ENCODE measurements around the gene CRHR1.
A peak's percentile ranks its signal among the peaks of the same experiment; 100 is the strongest.

The CRHR1 gene

DNA sequence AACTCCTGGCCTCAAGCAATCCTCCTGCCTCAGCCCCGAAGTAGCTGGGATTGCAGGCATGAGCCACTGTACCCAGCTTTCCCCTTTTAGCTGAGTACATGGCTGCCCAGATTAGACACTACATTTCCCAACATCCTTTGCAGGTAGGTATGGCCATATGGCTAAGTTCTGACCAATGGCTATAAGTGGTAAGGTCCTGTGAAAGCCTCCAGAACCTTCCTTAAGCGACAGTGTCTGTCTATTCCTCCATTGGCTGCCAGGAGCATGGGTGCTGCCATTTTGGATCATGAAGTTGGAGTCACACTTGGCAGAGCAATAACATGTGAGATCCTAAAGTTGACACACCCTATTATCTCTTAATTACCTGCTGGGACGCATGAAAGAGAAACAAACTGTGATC lies 24.4 kb upstream of the CRHR1 start:
- no peak for DNase-seq

DNA sequence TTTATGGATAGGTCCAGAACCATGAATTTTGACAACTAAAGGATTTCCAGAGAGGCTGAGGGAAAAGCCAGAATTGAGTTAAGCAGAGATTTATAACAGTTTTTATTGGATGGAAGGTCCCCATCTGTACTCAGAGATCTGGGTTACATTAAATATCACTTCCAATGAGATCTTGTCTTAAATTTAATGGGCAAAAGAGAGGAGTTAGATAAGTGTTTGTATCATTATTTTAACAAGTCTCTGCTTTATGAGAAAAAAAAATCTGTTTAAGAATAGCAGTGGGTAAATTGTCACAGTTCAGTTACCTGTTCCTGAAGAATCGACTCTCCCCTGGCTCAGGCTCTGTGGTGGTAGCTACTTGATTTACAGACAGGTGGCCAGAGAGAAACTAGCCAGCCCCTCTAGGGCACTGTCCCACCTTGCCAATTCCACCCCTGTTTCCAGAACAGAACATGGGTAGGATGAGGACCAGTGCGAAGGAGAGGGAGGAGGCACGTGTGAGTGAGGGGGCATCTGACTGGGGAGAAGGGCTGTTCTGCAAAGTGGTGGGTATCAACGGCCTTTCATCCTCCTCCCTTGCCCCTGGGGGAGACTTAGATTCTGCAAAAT lies 22.1 kb upstream of the CRHR1 start:
- DNase-seq = no peak

DNA sequence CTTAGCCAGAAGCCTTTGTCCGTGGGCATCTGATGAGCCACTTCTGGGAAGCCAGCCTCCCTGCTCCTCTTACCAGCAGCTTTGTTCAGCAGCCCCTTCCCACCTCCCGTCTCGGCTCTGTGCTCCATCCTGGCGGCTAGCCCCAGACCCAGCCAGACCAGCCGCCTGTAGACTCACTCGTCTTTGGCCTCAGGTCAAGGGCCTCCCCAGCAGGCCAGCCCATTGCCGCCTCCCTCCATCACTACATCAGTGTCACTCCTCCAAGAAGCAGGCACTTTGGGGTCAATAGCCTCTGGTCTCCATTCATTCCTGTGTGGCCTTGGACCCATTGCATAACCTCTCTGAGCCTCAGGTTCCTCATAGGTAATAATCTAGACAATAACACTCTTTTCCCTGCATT lies 20.9 kb upstream of the CRHR1 start:
- DNase-seq = no peak

DNA sequence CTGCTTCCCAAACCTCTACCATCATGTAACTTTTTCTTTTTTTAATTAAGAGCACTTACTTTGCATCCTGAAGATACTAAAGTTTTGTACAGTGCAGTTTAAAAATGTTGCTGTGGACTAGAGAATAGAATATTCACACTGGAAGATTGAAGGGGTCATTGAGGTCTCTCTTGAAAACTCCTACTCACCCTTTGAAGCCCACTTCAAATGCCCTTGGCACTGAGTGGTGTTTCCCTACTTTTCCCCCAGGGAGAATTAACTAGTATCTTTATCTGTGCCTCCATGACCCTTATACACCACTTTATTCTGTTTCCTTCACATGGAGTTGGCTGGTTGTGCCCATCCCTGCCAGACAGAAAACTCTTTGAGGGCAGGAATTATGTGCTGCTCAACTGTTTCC lies 19.6 kb upstream of the CRHR1 start:
- no peak for DNase-seq

DNA sequence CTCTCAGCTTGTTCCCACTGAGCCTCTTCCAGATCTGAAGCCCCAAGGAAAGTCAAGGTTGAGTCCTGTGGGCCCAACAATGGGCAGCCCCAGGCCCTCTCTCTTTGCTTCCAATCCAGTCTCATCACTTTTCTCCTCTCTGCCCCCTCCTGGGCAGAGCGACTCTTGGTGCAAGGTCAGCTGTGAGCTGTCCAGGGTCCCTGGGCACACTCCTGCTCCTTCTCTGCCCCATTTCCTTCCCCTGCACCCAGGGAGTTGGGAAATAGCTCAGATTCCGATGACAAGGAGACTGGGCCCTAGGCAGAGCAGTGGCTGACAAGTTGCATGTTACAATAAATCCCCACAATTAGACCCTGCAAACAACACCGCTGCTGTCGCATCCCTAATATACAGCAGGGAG lies 16.1 kb upstream of the CRHR1 start:
- DNase-seq = no peak

DNA sequence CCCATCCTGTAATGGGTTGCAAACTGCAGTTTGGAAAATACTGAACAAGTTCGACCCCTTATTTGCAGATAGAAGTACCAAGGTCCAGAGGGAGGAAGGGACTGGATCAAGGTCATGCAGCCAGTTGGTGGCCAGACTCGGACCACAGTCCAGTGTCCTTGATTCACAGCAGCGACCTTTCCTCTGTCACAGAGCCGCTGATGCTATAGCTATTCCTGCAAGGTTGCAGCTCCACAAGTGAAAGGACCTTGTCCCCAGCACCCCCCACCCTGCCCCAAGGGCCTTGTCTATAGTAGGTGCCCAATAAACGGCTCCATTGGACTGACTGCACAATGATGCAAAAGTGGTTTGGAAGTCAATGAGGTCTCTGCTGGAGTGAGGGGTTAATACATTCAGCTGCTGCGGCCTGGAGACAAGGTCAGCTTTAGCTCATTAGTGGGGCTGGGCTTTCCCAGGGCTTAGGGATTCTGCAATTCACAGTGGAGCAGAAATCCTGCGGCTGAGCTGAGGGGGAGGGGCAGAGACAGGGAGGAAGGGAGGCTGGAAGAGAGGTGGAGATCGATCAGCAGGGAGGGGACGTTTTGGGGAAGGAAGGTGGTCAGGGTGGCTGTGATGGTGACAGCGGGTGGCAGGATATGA lies 13.4 kb upstream of the CRHR1 start:
- DNase-seq = no peak

DNA sequence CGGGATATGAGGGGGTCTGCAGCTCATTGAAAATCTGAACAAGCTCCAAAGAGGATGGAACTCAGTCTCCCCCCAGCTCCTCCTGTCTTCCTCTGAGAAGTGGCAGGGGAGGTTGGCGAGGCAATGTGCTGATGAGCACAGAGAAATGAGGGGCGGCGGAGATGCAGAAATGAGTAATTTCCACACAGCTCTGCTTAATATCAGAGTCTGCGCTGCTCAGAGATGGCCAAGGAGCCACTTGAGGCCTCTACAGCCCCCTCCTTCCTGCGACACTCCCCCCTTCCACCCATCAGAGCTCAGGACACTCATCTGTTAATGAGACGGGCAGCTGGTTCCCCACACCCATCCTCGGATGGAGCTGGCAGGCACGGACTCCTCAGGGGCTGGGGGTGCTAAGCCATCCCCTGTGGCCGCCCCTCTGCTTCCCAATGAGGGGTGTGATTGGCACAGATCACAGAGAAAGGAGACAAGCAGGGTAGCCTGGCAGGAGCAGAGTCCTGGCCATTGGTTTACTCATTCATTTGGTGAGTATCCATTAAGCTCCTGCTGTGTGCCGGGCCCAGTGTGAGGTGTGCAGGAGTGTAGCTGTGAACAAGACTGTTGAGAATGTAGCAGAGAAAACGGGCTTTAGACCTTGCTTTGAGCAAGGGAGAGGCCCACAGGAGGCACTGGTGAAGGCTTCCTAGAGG lies 12.7 kb upstream of the CRHR1 start:
- no peak for DNase-seq

DNA sequence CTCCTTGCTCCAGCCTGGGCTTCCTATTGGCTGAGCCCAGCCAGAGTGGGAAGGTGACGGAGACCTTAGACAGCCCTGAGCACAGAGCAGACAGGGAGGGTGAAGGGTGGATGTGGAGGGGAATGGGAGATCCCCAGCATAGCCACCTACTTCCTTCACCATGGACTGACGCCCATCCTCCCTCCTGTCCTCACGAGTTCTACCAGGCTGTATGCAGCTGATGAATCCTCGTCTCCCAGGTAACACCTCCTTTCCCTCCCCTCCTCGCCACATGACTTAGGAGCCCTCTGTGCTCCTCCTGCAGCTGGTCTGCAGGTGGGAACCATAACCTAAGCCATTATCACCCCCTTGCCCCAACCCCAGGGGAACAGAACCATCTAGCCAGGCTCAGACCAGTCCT lies 9.0 kb upstream of the CRHR1 start:
- DNase-seq = no peak

DNA sequence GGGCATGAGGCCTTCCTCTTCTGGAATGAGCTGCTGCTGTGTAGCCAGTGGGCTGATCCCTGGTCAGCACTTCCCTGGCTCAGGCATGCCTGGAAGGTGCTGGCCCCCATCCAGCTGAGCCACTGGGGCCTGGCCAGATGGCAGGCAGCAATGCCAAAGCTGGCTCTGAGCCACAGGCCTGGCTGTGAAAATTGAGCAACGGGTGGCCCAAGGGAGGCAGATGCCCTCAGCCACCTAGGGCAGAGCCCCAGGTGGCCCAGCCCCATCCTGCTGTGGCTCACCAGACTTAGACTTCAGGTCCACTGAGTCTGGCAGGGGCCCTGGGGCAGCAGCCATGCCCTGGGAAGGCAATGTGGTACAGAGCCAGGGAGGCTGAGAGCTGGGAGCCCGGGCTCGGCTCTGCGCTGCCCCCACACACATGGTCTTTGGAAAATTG lies 8.5 kb upstream of the CRHR1 start:
- no peak for DNase-seq

DNA sequence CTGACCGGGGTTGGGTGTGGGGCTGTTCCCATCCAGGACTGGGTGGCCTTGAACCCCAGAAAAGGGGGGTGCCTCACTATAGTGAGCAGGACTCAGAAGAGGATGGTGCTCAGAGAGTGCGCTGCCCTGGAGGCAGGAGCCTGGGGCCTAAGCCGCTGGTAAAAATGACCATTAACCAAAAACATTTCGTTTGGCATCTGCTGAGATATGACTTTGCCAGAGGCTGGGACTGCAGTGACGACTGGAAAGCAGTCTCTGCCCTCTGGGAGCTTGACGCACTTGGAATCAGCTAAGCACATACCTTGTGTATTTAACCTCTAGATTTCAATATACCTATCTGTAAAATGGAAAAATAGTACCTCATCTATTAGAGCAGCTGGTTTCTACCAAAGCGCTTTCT lies 7.2 kb upstream of the CRHR1 start:
- DNase-seq = no peak

DNA sequence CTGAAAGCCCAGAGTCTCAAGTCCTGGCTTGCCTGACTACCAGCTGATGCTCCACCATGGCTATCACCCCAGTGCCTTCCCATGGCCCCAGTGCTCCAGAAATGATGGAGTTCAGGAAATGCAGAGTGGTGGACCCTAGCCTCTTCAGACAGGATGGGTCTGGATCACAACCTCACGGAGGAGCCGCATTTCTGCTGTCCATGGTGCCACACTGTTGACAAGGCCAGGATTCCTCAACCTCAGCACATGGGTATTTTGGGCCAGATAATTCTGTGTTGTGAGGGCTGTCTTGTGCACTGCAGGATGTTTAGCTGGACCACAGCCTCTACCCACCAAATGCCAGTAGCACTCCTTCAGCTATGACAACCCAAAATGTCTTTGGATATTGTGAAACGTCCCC lies 6.7 kb upstream of the CRHR1 start:
- DNase-seq = no peak

DNA sequence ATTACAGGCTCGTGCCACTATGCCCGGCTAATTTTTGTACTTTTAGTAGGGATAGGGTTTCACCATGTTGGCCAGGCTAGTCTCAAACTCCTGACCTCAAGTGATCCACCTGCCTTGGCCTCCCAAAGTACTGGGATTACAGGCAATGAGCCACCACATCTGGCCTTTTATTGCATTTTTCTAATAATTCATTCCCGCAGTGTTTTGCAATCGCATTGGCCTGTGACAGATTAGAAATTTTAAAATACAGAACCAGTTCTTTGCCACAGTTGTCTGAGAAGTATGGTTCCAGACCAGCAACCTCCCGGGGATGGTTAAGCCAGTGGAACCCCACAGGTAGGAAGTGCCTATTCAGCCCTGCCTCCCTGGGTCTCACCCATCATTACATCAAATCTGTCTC lies 3.2 kb upstream of the CRHR1 start:
- no peak for DNase-seq

DNA sequence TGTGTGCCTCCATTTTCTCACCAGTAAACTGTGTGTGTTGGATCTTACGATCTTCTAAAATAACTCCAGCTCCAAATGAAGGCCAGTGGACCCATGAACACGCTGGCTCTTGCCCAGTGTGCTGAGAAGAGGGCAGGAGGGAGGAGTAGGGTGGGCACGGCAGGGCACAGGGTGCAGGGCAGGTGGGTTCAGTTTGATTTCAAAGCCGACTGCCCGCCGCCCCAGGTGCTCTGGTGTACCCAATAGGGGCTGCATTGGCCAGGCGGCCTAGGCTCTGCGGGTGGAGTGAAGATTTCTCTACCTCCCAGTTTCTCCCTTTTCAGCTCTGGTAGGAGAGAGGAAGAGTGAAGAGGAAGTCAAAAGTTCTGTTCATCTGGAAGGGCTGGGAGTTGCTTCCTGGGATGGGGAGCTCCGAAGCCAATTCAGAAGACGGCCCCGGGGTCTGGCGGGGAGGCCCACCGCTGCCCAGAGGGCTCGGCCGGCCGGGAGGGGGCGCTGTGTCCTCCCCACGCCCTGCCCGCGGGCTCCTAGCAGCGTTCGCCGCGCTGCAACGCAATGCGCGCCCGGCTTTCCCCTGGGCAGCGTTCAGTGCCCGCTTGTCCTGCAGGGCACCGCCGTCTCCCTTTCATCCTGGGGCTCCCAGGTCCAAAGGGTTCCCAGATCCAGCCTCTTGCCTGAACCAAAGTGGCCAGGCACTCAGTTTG lies 1.1 kb upstream of the CRHR1 start:
- peak; percentile 55 to 67 for DNase-seq

DNA sequence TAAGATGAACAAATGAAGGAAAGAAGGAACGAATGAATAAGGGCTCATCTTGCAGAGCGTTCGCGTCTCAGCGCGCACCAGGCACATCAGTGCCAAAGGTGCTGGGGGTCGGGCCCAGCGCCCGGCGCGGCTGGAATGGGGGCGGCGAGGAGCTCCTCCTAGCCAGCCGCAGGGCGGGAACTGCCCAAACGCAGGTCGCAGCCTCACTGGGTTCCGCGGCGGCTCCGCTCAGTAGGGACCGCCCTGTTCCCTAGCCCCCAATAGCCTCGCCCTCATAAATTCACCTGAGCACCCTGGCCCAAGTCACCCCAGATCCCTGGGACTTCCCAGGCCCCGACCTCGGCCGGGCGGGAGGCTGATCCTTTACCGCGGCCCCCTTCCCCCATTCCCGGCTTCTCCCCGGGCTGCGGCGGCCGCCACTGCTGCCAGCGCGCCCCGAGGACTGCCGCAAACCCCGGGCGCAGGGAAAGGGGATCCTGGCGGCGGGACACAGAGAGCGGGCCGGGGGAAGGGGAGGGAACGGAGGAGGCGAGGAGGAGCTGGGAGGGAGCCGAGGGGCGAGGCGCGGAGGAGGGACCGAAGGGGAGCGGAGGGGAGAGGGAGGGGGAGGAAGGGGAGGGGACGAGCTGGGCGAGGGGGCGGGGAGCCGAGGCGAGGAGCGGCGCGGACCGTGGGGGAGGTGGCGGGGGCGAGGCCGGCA lies 377 bp upstream of the CRHR1 start:
- DNase-seq = peak in 1 of 2 donors; percentile 22

DNA sequence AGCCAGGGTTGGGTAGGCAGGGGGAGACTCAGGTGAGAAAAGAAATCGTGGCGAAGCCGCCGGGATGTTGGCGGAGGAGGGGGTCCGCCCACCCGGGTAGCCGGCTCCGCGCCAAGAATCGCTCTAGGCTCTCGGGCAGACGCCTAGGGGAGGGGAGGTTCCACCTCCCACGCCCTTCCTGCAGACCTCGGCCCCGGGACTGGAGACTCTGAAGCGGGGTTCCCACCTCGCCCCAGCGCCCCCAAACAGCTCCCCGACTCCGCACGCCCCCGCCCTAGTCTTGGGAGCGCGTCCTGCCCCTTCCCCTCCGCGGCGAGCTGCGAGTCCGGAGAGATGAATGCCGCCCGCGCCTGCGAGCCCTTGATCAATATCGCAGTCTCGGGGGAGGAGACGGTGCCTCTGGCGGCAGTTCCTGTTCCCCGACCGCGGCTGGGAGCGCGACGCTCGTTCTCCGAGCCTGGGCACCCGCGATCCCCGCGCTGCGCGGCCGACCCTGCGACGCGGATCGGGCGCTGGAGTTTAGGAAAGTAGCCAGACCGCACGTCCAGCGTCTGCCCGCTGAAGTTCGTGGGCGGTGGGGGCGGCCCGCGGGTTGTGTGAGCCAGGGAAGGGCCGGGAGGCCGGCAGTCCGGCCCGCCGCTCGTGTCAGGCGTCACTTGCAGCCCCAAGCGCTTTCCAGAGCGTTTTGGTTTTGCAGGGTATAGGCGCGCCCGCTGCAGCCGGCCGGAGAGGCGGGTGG lies 790 bp downstream of the CRHR1 start:
- peak; percentile 41 to 61 for DNase-seq

DNA sequence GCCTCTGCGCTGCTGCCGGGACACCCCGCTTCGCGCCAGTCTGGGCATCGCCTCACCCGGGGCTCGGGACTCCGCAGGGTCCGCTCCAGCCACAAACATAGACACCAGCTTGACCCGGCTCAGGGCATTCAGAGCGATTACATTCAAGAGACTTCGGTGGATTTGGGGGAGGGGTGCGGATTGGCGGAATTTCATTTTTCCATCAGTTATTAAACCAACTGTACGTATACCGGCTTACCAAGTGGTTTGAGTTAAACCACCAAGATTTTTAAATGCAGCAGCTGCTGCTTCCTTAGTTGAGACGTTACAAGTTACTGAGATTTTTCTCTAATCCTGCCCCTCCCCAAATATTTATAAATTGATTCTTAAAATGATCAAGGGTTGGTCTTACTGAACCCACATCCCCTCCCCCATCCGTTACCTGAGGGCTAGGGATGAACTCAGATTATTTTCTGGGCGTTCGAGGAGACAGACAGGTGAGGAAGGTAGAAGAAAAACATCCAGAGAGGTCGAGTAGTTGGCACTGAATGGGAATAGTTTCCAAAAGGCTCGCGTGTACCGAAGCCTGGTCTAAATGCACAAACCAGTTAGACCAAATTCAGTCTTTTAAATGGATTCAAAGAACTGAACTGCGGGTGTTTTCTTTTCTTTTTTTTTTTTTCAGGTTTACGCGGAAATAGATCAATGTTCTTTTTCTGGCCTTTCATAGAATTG lies 1.5 kb downstream of the CRHR1 start:
- no peak for DNase-seq

DNA sequence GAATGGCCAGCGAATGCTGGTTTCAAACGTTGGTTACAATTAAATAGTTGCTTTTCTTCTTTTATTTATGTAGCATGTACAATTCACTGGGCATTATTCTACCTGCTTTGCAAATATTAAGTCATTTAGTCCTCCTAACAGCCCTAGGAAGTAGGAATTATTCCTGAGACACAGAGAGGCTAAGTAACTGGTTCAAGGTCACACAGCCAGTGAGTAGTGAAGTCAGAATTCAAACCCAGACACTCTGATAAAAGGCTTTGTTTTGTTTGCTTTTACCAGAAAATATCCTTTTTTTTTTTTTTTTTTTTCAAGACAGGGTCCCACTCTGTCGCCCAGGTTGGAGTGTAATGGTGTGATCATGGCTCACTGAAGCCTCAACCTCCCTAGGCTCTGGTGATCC lies 2.2 kb downstream of the CRHR1 start:
- DNase-seq = no peak

DNA sequence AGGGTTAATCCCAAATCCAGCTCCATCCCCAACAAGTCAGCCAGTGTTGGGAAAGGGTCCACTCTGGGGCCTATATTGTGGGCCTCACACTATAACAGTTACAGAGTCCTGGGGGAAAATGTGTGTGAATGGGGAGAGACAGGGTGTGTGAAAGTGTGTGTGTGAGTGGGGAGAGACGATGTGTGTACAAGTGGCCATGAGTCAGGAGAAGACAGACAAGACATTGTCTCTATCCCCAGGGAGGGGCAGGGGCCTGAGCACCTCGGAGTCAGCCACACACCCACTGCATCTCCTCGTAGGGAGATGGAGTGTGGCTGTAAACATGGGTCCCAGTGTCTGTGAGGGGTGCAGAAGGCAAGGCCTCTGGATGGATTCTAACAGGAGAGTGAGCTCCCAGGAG lies 2.9 kb downstream of the CRHR1 start:
- DNase-seq = no peak

DNA sequence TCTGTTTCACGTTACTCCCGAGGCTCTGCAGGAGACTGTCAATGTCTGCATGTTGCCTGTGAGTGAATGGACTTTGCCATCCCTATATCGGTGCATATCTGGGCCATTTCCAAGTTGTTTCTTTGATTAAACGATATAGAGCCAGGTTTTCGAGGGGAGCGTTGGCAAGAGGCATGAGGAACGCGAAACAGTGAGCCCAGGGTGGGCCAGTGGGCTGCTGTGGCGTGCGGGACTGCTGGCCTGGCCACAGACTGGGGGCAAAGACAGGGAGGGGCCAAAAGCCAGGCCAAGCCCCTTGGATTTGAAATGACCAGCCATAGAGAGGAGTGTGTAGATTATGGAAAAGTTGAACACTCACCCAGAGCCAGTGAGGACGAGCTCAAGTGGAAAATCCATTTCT lies 3.5 kb downstream of the CRHR1 start:
- no peak for DNase-seq

DNA sequence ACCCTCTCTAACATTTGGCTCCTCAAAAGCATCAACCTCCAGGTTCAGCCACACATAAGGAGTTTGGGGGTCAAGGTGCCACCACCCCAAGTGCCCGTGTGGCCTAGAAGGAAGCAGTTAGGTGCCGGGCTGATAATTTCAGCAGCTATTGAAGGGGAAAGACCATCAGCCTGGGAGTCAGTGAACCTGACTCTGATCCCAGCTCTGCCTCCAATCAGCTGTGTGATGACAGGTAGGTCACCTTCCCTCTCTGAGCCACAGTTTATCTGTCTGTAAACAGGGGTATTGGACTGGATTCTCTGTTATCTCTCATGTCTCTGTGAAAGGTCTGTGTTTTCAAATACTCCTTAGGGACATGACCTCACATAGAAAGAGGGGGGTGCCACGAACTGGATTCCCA lies 3.9 kb downstream of the CRHR1 start:
- DNase-seq = no peak

DNA sequence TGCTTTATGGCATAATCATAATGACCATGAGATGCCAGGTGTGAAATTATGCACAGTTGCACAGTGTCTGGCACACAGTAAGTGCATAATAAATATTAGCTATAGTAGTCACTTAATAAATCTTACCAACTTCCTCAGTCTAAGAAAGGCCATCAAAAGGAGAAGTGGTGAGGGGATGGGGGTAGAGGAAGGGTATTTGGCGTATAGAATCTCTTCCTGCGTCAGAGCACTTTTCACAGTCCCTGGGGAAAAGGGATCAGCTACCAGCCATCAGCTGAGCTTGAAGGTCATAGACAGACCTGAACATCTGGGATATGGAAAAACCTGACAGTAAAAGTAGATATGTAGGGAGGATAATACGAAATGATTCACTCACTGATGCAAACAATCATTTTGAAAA lies 5.8 kb downstream of the CRHR1 start:
- no peak for DNase-seq
